T-helper 17 cell (primary cell): ENCODE results near the gene CARHSP1. TPM values are rescaled to one million over a fixed set of nuclear protein-coding genes. Genes with fewer than 3 reads are reported as not detected.

Experiments used
- ATAC-seq: fragments of 150-1000 bp; cut with Tn5 transposase; 2 replicates; pipeline ENCODE4 v1.10.0; 2021; ENCODE audit warnings: mild to moderate bottlenecking, moderate library complexity
- DNase-seq, 3 donors: peaks; one replicate each; pipeline versions ENCODE4 v3.0.0 to v3.0.0-alpha.2; 2020 to 2021
- H3K9me3 ChIP-seq: one replicate; pipeline ENCODE4 v1.7.0; 2013; ENCODE audit warnings: low read length, mild to moderate bottlenecking; ENCODE audit not compliant: control insufficient read depth, poor library complexity, severe bottlenecking
- H3K27ac Mint-ChIP-seq: one replicate; pipeline ENCODE4 v1.8.0; 2022; ENCODE audit warnings: mild to moderate bottlenecking, moderate library complexity, mixed read lengths
- H3K27me3 Mint-ChIP-seq: one replicate; pipeline ENCODE4 v1.8.0; 2022; ENCODE audit warnings: mixed read lengths
- H3K36me3 Mint-ChIP-seq: one replicate; pipeline ENCODE4 v1.8.0; 2022; ENCODE audit warnings: low read depth, mixed read lengths
- H3K4me1 Mint-ChIP-seq: one replicate; pipeline ENCODE4 v1.8.0; 2022; ENCODE audit warnings: mild to moderate bottlenecking, mixed read lengths
- H3K4me3 Mint-ChIP-seq: one replicate; pipeline ENCODE4 v1.8.0; 2022; ENCODE audit warnings: mild to moderate bottlenecking, moderate library complexity, mixed read lengths
- total RNA-seq, 4 donors: library from RNA in 2 of 4; stranded (reverse) in 2 of 4; gene quantifications; one replicate each; pipeline ENCODE4 v1.2.3 and lab custom pipeline; 2022 to 2026

Gene CARHSP1
- total RNA-seq, 2 donors from 2014 or later = 25.4 to 30.4 TPM

GRCh38 chr16:8903004-8903403 lies 34.2 kb upstream of the CARHSP1 start:
- DNase-seq = no peak
- H3K4me3 Mint-ChIP-seq = no peak overlapping the region
- no peaks in the 10 kb centered on the region for H3K27me3 Mint-ChIP-seq
- H3K36me3 Mint-ChIP-seq = no peaks in the 10 kb centered on the region
- H3K9me3 ChIP-seq = no peaks in the 10 kb centered on the region
- H3K4me1 Mint-ChIP-seq = peaks cover 4% of the 10 kb centered on the region
- H3K27ac Mint-ChIP-seq = no peak overlapping the region
- no peak for ATAC-seq

- Mint-ChIP-seq H3K27ac (no peak overlapping the region), H3K4me1 (peaks cover 2% of the 10 kb centered on the region), H3K4me3 (no peak overlapping the region), H3K36me3 (no peaks in the 10 kb centered on the region), H3K27me3 (no peaks in the 10 kb centered on the region)
- no peak for DNase-seq
- no peaks in the 10 kb centered on the region for H3K9me3 ChIP-seq
- no peak for ATAC-seq
Measured at GRCh38 chr16:8901320-8901861, 32.6 kb upstream of the CARHSP1 start.

GRCh38 chr16:8900343-8900742 lies 31.5 kb upstream of the CARHSP1 start:
- ATAC-seq (no peak), DNase-seq (no peak)
- Mint-ChIP-seq H3K27ac (no peak overlapping the region), H3K4me3 (no peak overlapping the region), H3K27me3 (no peaks in the 10 kb centered on the region), H3K36me3 (no peaks in the 10 kb centered on the region), H3K4me1 (peaks cover 2% of the 10 kb centered on the region)
- no peaks in the 10 kb centered on the region for H3K9me3 ChIP-seq

DNA sequence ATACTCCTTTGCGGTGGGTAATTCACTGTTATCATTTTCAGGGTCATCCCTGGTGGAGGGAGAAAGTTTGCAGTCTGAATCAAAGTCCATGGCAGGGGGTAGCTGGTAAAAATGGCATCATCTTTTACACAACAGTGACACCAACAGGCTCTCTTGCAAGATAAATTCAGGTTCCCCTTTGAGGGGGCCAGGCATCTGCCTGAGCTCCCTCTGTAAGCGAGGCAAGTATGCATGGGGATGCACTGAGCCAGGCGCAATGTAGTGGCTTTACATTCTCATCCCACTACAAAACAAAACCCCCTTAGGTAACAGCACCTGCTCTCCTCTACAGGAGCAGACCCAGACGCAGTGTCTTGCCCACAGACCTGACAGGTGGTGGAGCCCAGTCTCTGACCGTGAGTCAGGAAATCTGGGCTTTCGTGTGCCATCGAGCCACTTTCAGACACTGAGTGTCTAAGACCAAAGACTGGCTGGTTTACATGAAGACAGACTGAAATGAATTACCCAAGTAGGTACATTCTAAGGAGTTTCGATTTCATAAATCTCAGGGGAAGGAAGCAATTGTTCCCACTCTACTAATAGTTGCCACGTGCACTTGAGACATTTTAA lies 31.0 kb upstream of the CARHSP1 start:
- ATAC-seq (no peak), DNase-seq (no peak)
- Mint-ChIP-seq H3K36me3 (peaks cover under 1% of the 10 kb centered on the region), H3K27ac (no peak overlapping the region), H3K4me1 (peaks cover under 1% of the 10 kb centered on the region), H3K27me3 (no peaks in the 10 kb centered on the region), H3K4me3 (no peak overlapping the region)
- no peaks in the 10 kb centered on the region for H3K9me3 ChIP-seq

DNA sequence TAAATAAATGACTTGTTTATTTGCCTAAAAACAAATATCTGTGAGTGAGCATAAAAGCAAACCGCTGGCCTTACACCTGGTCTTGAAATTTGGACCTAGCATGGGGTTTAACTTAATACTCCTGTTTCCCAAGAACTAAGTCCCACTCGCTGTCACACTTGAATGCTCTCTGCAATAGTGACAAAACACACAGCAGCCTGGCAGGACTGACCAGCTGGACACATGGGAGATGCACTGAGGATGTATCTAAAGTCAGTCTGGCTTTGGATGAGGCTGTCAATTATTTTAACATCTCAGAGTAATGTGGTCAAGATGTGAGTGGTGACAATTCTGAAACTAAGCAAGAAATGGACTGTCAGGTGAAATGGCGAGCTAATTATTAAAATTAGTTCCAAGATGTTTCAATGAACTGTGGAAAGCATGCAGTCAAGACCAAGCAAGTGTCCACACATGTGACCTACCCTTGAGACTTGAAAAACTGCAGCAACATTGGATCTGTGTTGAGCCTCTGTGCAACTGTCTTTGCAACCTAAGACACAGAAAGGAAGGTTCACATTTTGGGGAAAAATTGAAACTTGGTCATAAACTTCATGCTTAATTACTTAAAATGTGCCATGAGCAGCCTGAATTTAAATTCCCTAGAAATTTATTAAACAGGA lies 30.0 kb upstream of the CARHSP1 start:
- peak overlapping the region; percentile 47 for H3K27ac Mint-ChIP-seq
- peaks cover 2% of the 10 kb centered on the region for H3K4me1 Mint-ChIP-seq
- H3K9me3 ChIP-seq = no peaks in the 10 kb centered on the region
- peaks cover 3% of the 10 kb centered on the region for H3K36me3 Mint-ChIP-seq
- no peak overlapping the region for H3K4me3 Mint-ChIP-seq
- ATAC-seq (no peak), DNase-seq (no peak)
- H3K27me3 Mint-ChIP-seq = no peaks in the 10 kb centered on the region

DNA sequence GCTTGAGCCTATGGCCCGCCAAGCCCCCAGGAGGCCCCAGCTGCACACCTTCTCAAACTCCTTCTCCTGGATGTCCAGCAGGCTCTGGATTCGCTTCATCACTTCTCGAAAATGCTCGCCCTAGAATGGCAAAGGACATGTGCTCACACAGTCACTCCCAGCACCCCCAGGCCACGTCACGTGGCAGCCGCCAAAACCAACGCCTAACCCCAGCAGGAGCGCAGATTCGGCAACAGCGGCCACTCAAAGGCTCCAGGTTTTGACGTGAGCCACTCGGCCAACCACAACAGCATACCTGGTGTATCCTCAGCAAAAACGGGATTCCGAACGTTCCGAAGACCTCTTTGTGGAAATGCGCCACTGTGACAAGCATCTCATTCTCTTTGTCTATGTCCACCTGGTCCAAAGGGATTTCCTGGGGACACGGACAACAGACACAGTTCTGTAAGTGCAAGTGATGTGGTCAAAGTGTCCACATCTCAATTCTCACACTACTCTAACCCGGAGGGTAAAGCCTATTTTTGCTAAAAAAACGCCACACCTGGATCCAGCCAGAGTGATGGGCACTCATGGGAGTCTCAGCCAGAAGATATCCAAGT lies 26.0 kb upstream of the CARHSP1 start:
- no peaks in the 10 kb centered on the region for H3K9me3 ChIP-seq
- H3K27ac Mint-ChIP-seq = peak overlapping the region; percentile 87
- peaks cover 3% of the 10 kb centered on the region for H3K36me3 Mint-ChIP-seq
- DNase-seq = no peak
- no peaks in the 10 kb centered on the region for H3K27me3 Mint-ChIP-seq
- no peak for ATAC-seq
- no peak overlapping the region for H3K4me3 Mint-ChIP-seq
- H3K4me1 Mint-ChIP-seq = peaks cover 14% of the 10 kb centered on the region

GRCh38 chr16:8893976-8894690 lies 25.3 kb upstream of the CARHSP1 start:
- Mint-ChIP-seq H3K36me3 (peaks cover 3% of the 10 kb centered on the region), H3K4me1 (peaks cover 14% of the 10 kb centered on the region), H3K27me3 (no peaks in the 10 kb centered on the region), H3K27ac (peak overlapping the region; percentile 87), H3K4me3 (no peak overlapping the region)
- no peak for ATAC-seq
- DNase-seq = no peak
- no peaks in the 10 kb centered on the region for H3K9me3 ChIP-seq

- Mint-ChIP-seq H3K4me3 (peak overlapping the region; percentile 67), H3K4me1 (peaks cover 14% of the 10 kb centered on the region), H3K27ac (peak overlapping the region; percentile 87), H3K27me3 (no peaks in the 10 kb centered on the region), H3K36me3 (peaks cover 3% of the 10 kb centered on the region)
- DNase-seq = no peak
- H3K9me3 ChIP-seq = no peaks in the 10 kb centered on the region
- no peak for ATAC-seq
Measured at GRCh38 chr16:8893426-8893825, 24.6 kb upstream of the CARHSP1 start.

- H3K4me1 Mint-ChIP-seq = peaks cover 16% of the 10 kb centered on the region
- DNase-seq = no peak
- peaks cover 4% of the 10 kb centered on the region for H3K36me3 Mint-ChIP-seq
- peak overlapping the region; percentile 87 for H3K27ac Mint-ChIP-seq
- ATAC-seq = no peak
- H3K4me3 Mint-ChIP-seq = peak overlapping the region; percentile 60
- H3K27me3 Mint-ChIP-seq = peaks cover 2% of the 10 kb centered on the region
- no peaks in the 10 kb centered on the region for H3K9me3 ChIP-seq
Measured at GRCh38 chr16:8892101-8892575, 23.3 kb upstream of the CARHSP1 start.

DNA sequence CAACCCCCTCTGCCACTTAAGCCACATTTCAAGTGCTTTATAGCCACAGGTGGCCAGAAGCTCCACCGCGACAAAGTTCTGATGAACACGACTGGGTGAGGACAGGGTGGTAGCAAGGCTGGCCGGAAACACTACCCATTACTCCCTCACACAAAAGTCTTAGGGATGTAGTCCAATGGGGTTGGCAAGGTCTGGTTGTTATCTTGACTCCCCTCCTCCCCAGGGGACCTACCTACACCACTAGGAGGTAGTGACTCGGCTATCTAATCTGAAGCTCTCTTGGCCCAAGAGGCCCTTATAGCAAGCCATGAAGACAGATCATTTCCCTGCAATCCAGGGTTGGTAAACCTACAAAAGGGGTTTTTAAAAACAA lies 21.7 kb upstream of the CARHSP1 start:
- Mint-ChIP-seq H3K36me3 (peaks cover 5% of the 10 kb centered on the region), H3K4me1 (peaks cover 22% of the 10 kb centered on the region), H3K4me3 (peak overlapping the region; percentile 68), H3K27ac (peak overlapping the region; percentile 87), H3K27me3 (peaks cover 10% of the 10 kb centered on the region)
- DNase-seq (no peak), ATAC-seq (no peak)
- H3K9me3 ChIP-seq = no peaks in the 10 kb centered on the region

DNA sequence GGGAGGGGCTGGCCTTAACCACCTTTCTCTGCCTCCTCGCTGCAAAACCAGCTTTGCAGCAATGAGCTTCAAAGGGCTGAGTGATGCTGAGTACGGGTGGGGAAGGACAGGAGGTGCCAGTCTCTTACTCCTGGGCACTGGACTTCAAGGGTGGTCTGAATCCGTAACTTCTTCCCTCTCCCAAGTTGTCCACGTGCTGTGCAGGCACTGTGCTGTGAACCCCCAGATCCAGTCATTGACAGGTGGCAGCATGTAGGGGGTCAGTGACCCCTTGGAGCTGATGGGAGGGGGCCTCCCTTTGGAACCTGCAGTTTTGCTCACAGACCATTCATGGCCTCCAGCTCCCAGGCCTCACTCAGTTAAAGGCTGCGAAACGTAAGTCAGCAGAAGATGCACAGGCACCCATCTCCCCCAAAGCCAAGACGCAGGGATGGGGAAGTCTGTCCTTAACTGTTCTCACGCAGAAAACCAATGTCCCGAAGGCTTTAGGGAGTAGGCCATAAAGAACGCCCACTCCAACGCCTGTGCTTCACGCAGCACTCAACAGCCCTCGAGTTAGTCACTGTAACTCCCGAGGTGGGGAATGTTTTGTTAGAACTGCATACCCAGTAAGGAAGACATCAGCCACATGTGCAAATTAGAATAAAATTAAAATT lies 21.2 kb upstream of the CARHSP1 start:
- peaks cover 13% of the 10 kb centered on the region for H3K27me3 Mint-ChIP-seq
- ATAC-seq = no peak
- H3K9me3 ChIP-seq = no peaks in the 10 kb centered on the region

DNA sequence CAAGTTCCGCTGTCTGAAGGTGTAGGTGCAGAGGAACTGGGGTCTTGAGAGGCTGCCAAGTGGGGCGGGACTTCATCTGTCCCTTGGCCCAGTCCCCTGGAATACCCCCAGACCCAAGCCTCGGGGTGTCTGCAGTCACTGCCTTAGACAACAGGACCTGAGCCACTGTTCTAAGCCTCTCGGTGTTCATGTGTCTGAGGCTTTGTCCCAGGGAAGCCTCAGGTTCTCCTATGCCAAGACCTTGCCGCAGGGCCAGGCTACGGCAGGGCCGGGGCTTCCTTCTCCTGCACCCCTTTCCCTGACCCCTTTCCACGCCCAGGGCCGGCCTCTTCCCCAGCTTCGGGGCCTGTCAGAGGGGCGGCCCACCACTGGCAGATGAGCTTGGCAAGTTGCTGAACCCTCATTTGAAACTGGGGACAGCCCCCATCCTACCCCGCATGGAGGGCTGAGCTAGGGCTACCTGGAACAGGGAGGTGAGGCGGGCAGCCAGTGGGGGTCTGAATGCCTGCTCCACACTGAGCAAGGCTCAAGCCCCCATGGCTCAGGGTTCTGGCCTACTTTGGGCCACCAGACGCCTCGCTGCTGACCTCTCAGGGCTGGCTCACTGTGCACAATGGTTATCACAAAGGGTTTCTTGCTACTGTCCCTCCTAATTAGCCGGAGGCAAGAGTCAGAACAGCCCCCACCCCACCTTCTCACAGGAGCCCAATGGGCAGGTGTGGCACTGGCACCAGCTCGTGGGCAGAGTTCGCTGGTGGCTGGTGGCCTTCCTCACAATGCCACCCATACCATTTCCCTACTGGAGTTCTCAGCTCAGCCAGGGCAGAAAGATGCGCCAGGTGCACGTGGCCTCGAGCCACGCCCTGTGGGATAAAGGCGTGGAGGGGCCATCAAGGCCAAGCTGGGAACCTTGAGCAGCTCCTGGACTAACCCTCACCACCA lies 20.4 kb upstream of the CARHSP1 start:
- H3K36me3 Mint-ChIP-seq = peaks cover 2% of the 10 kb centered on the region
- H3K27ac Mint-ChIP-seq = peak overlapping the region; percentile 87
- H3K4me3 Mint-ChIP-seq = peak overlapping the region; percentile 28
- peaks cover 25% of the 10 kb centered on the region for H3K4me1 Mint-ChIP-seq
- ATAC-seq (no peak), DNase-seq (no peak)
- H3K9me3 ChIP-seq = no peaks in the 10 kb centered on the region
- peaks cover 13% of the 10 kb centered on the region for H3K27me3 Mint-ChIP-seq

More for the DNA sequence above, 21.2 kb upstream of the CARHSP1 start:
- DNase-seq = no peak
- Mint-ChIP-seq H3K27ac (peak overlapping the region; percentile 87), H3K36me3 (peaks cover 5% of the 10 kb centered on the region), H3K4me3 (peak overlapping the region; percentile 68), H3K4me1 (peaks cover 27% of the 10 kb centered on the region)
